HL-60 (cell line): ENCODE data around the gene FTO.

ENCODE experiments used
- DNase-seq, 2 experiments: peaks; one replicate each; pipeline ENCODE4 v3.0.0-alpha.2; 2010 to 2020; ENCODE audit warnings: low read depth in 1 of 2, low spot score in 1 of 2
- H3K27ac ChIP-seq: fragments of 250-450 bp; sonication (Bioruptor Pico); replicated peaks from 2 replicates; pipeline ENCODE4 v1.5.1; 2020; ENCODE audit warnings: mild to moderate bottlenecking, moderate library complexity
- H3K27me3 ChIP-seq: fragments of 250-450 bp; sonication (Bioruptor Pico); 2 replicates; pipeline ENCODE4 v1.5.1; 2021; ENCODE audit warnings: mild to moderate bottlenecking, moderate library complexity; ENCODE audit not compliant: insufficient read depth, poor library complexity, severe bottlenecking
- H3K4me3 ChIP-seq: replicated peaks from 2 replicates; pipeline ENCODE4 v1.5.1; 2011; ENCODE audit warnings: mild to moderate bottlenecking, control low read depth, low read length; ENCODE audit not compliant: insufficient read depth
- GABPA ChIP-seq: IDR thresholded peaks from 2 replicates; pipeline ENCODE4 v1.6.1; 2012; ENCODE audit warnings: low read depth
- POLR2AphosphoS5 ChIP-seq: IDR thresholded peaks from 2 replicates; pipeline ENCODE4 v1.6.1; 2012; ENCODE audit warnings: low read depth
- SPI1 ChIP-seq: IDR thresholded peaks from 2 replicates; pipeline ENCODE4 v1.6.1; 2012; ENCODE audit warnings: low read depth, mild to moderate bottlenecking, borderline replicate concordance
- TF ChIP-seq, protein P1 (sequence below): IDR thresholded peaks from 2 replicates; pipeline ENCODE4 v1.6.1; 2012; ENCODE audit warnings: low read depth; ENCODE audit not compliant: insufficient replicate concordance
- TF ChIP-seq, protein P2 (sequence below): IDR thresholded peaks from one replicate; pipeline ENCODE4 v1.5.1; 2011; ENCODE audit warnings: low read length, control low read depth, inconsistent platforms; ENCODE audit not compliant: insufficient read depth

Gene FTO

DNA sequence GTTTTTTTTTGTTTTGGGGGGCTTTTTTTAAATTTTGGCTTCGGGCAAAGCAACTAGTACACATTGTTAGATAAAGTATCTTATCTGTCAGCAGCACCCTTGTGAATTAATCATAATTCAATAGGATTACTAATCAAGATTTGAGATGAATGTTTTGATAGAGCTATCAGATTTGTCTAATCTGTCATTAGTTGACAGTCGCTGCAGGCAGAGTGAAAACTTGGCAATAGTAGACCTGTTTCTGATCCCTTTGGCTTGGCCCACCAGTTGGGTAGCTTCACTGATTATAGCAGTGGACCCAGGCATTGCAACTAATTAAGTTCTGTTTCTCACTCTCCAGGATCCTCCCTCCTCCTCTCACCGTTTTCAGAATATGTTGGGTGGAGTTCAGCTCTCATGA lies 324.0 kb downstream of the FTO start:
- H3K27ac ChIP-seq, result no peak overlapping the region
- TF ChIP-seq SPI1 (no peak), GABPA (no peak), POLR2AphosphoS5 (no peak)
- TF ChIP-seq, protein P1, sequence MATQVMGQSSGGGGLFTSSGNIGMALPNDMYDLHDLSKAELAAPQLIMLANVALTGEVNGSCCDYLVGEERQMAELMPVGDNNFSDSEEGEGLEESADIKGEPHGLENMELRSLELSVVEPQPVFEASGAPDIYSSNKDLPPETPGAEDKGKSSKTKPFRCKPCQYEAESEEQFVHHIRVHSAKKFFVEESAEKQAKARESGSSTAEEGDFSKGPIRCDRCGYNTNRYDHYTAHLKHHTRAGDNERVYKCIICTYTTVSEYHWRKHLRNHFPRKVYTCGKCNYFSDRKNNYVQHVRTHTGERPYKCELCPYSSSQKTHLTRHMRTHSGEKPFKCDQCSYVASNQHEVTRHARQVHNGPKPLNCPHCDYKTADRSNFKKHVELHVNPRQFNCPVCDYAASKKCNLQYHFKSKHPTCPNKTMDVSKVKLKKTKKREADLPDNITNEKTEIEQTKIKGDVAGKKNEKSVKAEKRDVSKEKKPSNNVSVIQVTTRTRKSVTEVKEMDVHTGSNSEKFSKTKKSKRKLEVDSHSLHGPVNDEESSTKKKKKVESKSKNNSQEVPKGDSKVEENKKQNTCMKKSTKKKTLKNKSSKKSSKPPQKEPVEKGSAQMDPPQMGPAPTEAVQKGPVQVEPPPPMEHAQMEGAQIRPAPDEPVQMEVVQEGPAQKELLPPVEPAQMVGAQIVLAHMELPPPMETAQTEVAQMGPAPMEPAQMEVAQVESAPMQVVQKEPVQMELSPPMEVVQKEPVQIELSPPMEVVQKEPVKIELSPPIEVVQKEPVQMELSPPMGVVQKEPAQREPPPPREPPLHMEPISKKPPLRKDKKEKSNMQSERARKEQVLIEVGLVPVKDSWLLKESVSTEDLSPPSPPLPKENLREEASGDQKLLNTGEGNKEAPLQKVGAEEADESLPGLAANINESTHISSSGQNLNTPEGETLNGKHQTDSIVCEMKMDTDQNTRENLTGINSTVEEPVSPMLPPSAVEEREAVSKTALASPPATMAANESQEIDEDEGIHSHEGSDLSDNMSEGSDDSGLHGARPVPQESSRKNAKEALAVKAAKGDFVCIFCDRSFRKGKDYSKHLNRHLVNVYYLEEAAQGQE, result no peak
- TF ChIP-seq, protein P2, sequence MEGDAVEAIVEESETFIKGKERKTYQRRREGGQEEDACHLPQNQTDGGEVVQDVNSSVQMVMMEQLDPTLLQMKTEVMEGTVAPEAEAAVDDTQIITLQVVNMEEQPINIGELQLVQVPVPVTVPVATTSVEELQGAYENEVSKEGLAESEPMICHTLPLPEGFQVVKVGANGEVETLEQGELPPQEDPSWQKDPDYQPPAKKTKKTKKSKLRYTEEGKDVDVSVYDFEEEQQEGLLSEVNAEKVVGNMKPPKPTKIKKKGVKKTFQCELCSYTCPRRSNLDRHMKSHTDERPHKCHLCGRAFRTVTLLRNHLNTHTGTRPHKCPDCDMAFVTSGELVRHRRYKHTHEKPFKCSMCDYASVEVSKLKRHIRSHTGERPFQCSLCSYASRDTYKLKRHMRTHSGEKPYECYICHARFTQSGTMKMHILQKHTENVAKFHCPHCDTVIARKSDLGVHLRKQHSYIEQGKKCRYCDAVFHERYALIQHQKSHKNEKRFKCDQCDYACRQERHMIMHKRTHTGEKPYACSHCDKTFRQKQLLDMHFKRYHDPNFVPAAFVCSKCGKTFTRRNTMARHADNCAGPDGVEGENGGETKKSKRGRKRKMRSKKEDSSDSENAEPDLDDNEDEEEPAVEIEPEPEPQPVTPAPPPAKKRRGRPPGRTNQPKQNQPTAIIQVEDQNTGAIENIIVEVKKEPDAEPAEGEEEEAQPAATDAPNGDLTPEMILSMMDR, result no peak
- H3K4me3 ChIP-seq, result no peak overlapping the region
- no peak for DNase-seq
- H3K27me3 ChIP-seq, result no peaks in the 10 kb centered on the region

DNA sequence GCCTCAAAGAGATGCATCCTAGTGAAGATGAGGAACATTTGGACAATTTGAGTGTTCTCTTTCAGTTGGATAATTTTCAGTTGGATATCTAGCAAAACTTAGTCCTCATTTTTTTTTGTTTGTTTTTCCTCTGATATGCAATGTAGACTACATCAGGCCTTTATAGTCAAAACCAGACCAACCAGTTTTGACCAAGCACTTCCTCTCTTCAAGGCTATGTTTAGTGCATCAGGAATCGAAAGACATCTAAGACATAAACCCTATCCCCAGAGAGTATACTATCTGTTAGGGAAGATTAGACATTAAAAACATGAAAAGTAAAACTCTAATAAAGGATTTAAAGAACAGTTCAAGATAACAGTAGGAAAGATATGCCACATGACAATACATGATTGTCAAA lies 326.5 kb downstream of the FTO start:
- Histone ChIP-seq H3K4me3 (no peak overlapping the region), H3K27ac (no peak overlapping the region), H3K27me3 (no peaks in the 10 kb centered on the region)
- DNase-seq, result no peak
- TF ChIP-seq, protein P2, result no peak
- no peak for TF ChIP-seq GABPA
- no peak for TF ChIP-seq SPI1
- TF ChIP-seq, protein P1, result no peak
- TF ChIP-seq POLR2AphosphoS5, result no peak

DNA sequence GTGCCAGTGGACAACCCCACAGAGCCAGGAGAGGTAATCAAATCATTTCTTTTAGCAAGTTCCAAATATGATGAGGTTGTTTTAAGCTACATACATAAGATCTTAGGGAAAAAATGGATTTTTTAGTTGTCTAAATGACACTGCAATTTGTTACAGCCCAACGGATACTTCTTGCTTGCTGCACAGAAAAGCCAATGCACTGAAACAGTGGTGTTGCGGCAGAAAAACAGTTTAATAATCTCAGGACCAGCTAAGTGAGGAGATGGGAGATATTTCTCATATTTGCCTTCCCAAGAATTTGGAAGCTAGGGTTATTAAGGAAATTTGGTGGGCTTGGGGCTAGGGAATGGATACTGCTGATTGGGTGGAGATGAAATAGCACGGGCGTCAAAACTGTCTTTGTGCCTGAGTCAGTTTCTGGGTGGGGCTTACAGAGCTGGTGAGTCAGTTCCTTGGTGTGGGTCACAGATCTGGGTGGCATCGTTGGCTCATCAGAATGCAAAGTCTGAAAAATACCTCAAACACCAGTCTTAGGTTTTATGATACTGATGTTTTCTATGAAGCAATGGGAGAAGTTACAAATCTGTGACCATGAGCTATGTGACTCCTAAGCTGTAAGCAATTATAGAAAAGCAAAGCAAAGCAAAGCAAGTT lies 327.3 kb downstream of the FTO start:
- H3K4me3 ChIP-seq, result no peak overlapping the region
- TF ChIP-seq POLR2AphosphoS5 (no peak), SPI1 (no peak), GABPA (no peak)
- TF ChIP-seq, protein P1, result no peak
- TF ChIP-seq, protein P2, result no peak
- no peak overlapping the region for H3K27ac ChIP-seq
- no peak for DNase-seq
- no peaks in the 10 kb centered on the region for H3K27me3 ChIP-seq
